Left ventricle myocardium inferior (tissue), 1 donor: ENCODE results near the gene SCD. TPM values are rescaled to one million over a fixed set of nuclear protein-coding genes. Genes with fewer than 3 reads are reported as not detected.

Source experiments
- DNase-seq: peaks from one replicate; pipeline ENCODE4 v3.0.0-alpha.2; 2020
- H3K27ac ChIP-seq: fragments of 200-600 bp; replicated peaks from 2 replicates; pipeline ENCODE4 v1.8.0; 2021
- H3K27me3 ChIP-seq: fragments of 200-600 bp; 2 replicates; pipeline ENCODE4 v1.8.0; 2021; ENCODE audit warnings: low read depth
- H3K36me3 ChIP-seq: fragments of 200-600 bp; 2 replicates; pipeline ENCODE4 v1.8.0; 2021
- H3K4me1 ChIP-seq: fragments of 200-600 bp; 2 replicates; pipeline ENCODE4 v1.8.0; 2021
- H3K4me3 ChIP-seq: fragments of 200-600 bp; 2 replicates; pipeline ENCODE4 v1.8.0; 2021; ENCODE audit warnings: mild to moderate bottlenecking, moderate library complexity
- H3K9me3 ChIP-seq: fragments of 200-600 bp; replicated peaks from 2 replicates; pipeline ENCODE4 v1.8.0; 2021
- CTCF ChIP-seq: fragments of 200-600 bp; IDR thresholded peaks from 2 replicates; pipeline ENCODE4 v1.8.0; 2021; ENCODE audit warnings: antibody characterized with exemption, mild to moderate bottlenecking, borderline replicate concordance
- intact Hi-C: fragments of 100-400 bp; cut with micrococcal nuclease; formaldehyde crosslinking; loops from one replicate; pipeline ENCODE4 v1.11.0; 2022
- total RNA-seq: library from RNA; stranded (reverse); fragmentation: NEBNext Ultra II Directional; extraction: Animal tissue kit (Norgen Biotek cat#: 25700); gene quantifications from one replicate; pipeline ENCODE4 v1.2.1, GENCODE V29; 2021
- donor health status: DM: no; HTN: yes; CAD: no; lungs with severe emphysema.

The SCD gene
- total RNA-seq, 1 donor from 2014 or later: 4.8 TPM

DNA sequence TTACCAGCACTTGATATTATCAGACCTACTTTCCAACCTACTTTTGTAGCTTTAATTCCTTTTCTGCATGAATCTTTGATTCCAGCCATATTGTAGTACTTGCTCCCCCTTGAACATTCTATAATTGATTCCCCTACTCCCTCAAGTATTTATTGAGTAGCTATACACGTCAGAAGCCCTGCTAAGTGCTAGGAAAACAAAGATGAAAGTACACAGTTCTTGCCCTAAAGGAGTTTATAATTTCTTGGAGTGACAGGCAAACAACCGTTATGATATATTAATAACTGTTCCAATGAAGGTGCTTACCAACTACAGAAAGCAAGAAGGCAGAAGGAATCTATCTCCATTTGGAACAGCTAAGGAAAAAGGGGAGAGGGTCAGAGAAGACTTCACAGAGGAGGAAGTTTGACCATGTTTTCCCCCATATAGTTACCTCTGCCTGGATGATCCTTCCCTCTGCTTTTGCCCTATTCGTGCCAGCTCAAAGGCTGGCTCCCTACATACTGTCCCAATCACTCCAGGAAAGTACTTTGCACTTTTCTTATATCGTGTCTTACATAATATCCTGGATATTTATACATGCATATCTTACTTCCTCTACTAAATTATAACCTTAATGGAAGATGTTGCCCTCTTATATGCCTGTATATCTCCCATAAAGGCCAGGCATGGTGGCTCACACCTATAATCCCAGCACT, 54.7 kb downstream of the SCD start:
- Histone ChIP-seq H3K9me3 (peaks cover 7% of the 10 kb centered on the region), H3K4me1 (no peaks in the 10 kb centered on the region), H3K36me3 (no peaks in the 10 kb centered on the region), H3K4me3 (no peak overlapping the region), H3K27ac (no peak overlapping the region), H3K27me3 (no peaks in the 10 kb centered on the region)
- no peak for TF ChIP-seq CTCF
- intact Hi-C loops: no loop called here
- DNase-seq: no peak

- TF ChIP-seq CTCF: no peak
- no peak overlapping the region for H3K4me3 ChIP-seq
- no peaks in the 10 kb centered on the region for H3K4me1 ChIP-seq
- no peak for DNase-seq
- H3K36me3 ChIP-seq: no peaks in the 10 kb centered on the region
- H3K27ac ChIP-seq: no peak overlapping the region
- H3K27me3 ChIP-seq: no peaks in the 10 kb centered on the region
- intact Hi-C loops: no loop called here
- peaks cover 10% of the 10 kb centered on the region for H3K9me3 ChIP-seq
Observed at GRCh38 chr10:100403734-100404133, 56.7 kb downstream of the SCD start.

GRCh38 chr10:100413173-100413572, 66.1 kb downstream of the SCD start:
- Histone ChIP-seq H3K4me1 (no peaks in the 10 kb centered on the region), H3K36me3 (no peaks in the 10 kb centered on the region), H3K27ac (no peak overlapping the region), H3K4me3 (no peak overlapping the region), H3K9me3 (peaks cover 12% of the 10 kb centered on the region), H3K27me3 (peaks cover 14% of the 10 kb centered on the region)
- no peak for TF ChIP-seq CTCF
- DNase-seq: no peak
- intact Hi-C loops: no loop called here

Other genes starting within 250 kb of the SCD start
- gene ERLIN1, start 161.2 kb upstream of the SCD start, total RNA-seq: 8.3 TPM
- gene CHUK, start 117.6 kb upstream of the SCD start, total RNA-seq: 11.0 TPM
- gene CWF19L1, start 79.6 kb upstream of the SCD start, total RNA-seq: 12.6 TPM
- 21.0 TPM for gene BLOC1S2, start 60.6 kb upstream of the SCD start, total RNA-seq
- not detected for gene PKD2L1, start 17.0 kb upstream of the SCD start, total RNA-seq
- not detected for gene WNT8B, start 115.8 kb downstream of the SCD start, total RNA-seq
- gene SEC31B, start 172.6 kb downstream of the SCD start, total RNA-seq: 8.8 TPM
- gene NDUFB8, start 182.6 kb downstream of the SCD start, total RNA-seq: 430 TPM
- gene HIF1AN, start 188.7 kb downstream of the SCD start, total RNA-seq: 53.4 TPM